SK-N-SH (cell line): ENCODE measurements around the gene MTF1. TPM values are rescaled to one million over a fixed set of nuclear protein-coding genes. Genes with fewer than 3 reads are reported as not detected.

Experiments used
- CTCF ChIA-PET: fragments of 300-600, 350-600 bp; formaldehyde crosslinking; extraction: SDS; loops from one replicate; lab custom pipeline; 2021; lab: Yijun Ruan, JAX
- POLR2A ChIA-PET: fragments of 350-600 bp; sonication (Branson Sonifier 250); formaldehyde crosslinking; extraction: SDS; loops from one replicate; lab custom pipeline; 2020; ENCODE audit warnings: antibody characterized with exemption, inconsistent platforms; lab: Yijun Ruan, JAX
- DNase-seq: peaks from one replicate; pipeline ENCODE4 v3.0.0; 2012
- H2AFZ ChIP-seq: fragments of 200-600 bp; sonication (generic); 2 replicates; pipeline ENCODE4 v1.8.1; 2016; ENCODE audit warnings: antibody characterized with exemption, mild to moderate bottlenecking, low read depth
- H3F3A ChIP-seq: fragments of 200-600 bp; sonication (generic); replicated peaks from 2 replicates; pipeline ENCODE3; 2016; ENCODE audit warnings: antibody characterized with exemption, mild to moderate bottlenecking; ENCODE audit not compliant: insufficient read depth
- H3K27ac ChIP-seq, 2 experiments: fragments of 200-500 bp in 1 of 2; fragments of 200-600 bp in 1 of 2; sonication (Bioruptor generic) in 1 of 2; sonication (generic), shearing (Covaris generic) in 1 of 2; 2 replicates each; pipeline versions ENCODE4 v1.5.1 to v1.6.1; 2014 to 2016; ENCODE audit warnings: low read depth in 2 of 2, inconsistent platforms in 1 of 2, low read length in 1 of 2, mild to moderate bottlenecking in 1 of 2, mixed read lengths in 1 of 2
- H3K27me3 ChIP-seq: fragments of 200-600 bp; sonication (generic), shearing (Covaris generic); 2 replicates; pipeline ENCODE4 v1.6.1; 2016; ENCODE audit warnings: mixed run types; ENCODE audit not compliant: insufficient read depth
- H3K36me3 ChIP-seq, 2 experiments: fragments of 200-500 bp in 1 of 2; fragments of 200-600 bp in 1 of 2; sonication (Bioruptor generic) in 1 of 2; sonication (generic) in 1 of 2; replicated peaks in 1 of 2; 2 replicates each; pipeline versions ENCODE3 to v1.5.1; 2014 to 2016; ENCODE audit warnings: low read length in 1 of 2, mild to moderate bottlenecking in 1 of 2; ENCODE audit not compliant: insufficient read depth in 2 of 2, control insufficient read depth in 1 of 2
- H3K4me1 ChIP-seq, 2 experiments: fragments of 200-500 bp in 1 of 2; fragments of 200-600 bp in 1 of 2; sonication (Bioruptor generic) in 1 of 2; sonication (generic), shearing (Covaris generic) in 1 of 2; 2 replicates each; pipeline versions ENCODE4 v1.5.1 to v1.6.1; 2014 to 2016; ENCODE audit warnings: low read depth in 1 of 2, low read length in 1 of 2, mixed run types in 1 of 2; ENCODE audit not compliant: insufficient read depth in 2 of 2, control insufficient read depth in 1 of 2
- H3K4me2 ChIP-seq: fragments of 200-600 bp; sonication (generic), shearing (Covaris generic); 2 replicates; pipeline ENCODE4 v1.6.1; 2017; ENCODE audit warnings: mixed run types
- H3K4me3 ChIP-seq, 2 experiments: fragments of 200-500 bp in 1 of 2; fragments of 200-600 bp in 1 of 2; sonication (Bioruptor generic) in 1 of 2; sonication (generic), shearing (Covaris generic) in 1 of 2; 2 replicates each; pipeline versions ENCODE4 v1.5.1 to v1.8.1; 2014 to 2016; ENCODE audit warnings: low read depth in 2 of 2, inconsistent platforms in 1 of 2, low read length in 1 of 2, mild to moderate bottlenecking in 1 of 2, mixed read lengths in 1 of 2, moderate library complexity in 1 of 2
- H3K79me2 ChIP-seq: fragments of 200-600 bp; sonication (generic); 2 replicates; pipeline ENCODE4 v1.8.1; 2017; ENCODE audit warnings: mild to moderate bottlenecking; ENCODE audit not compliant: insufficient read depth
- H3K9ac ChIP-seq: fragments of 200-600 bp; sonication (generic); 2 replicates; pipeline ENCODE4 v1.6.1; 2017; ENCODE audit warnings: mixed run types
- H3K9me2 ChIP-seq: fragments of 200-600 bp; sonication (generic); 2 replicates; pipeline ENCODE4 v1.6.1; 2017; ENCODE audit warnings: mixed run types
- H3K9me3 ChIP-seq: fragments of 200-600 bp; sonication (generic); 2 replicates; pipeline ENCODE4 v1.6.1; 2017; ENCODE audit warnings: mixed run types, mild to moderate bottlenecking, moderate library complexity
- H4K20me1 ChIP-seq: fragments of 200-600 bp; sonication (generic); 2 replicates; pipeline ENCODE4 v1.6.1; 2017; ENCODE audit warnings: mild to moderate bottlenecking, mixed run types; ENCODE audit not compliant: insufficient read depth
- ELF1 ChIP-seq: IDR thresholded peaks from 2 replicates; pipeline ENCODE4 v1.4.0; 2012
- EP300 ChIP-seq, 2 experiments: IDR thresholded peaks; 2 replicates each; pipeline versions ENCODE4 v1.4.0 to v1.6.1; 2012; ENCODE audit warnings: borderline replicate concordance in 1 of 2, low read depth in 1 of 2, low read length in 1 of 2
- EZH2phosphoT487 ChIP-seq: fragments of 200-600 bp; sonication (generic); IDR thresholded peaks from 2 replicates; pipeline ENCODE4 v1.6.1; 2017; ENCODE audit warnings: low read depth, mixed run types, mild to moderate bottlenecking, antibody characterized with exemption, moderate library complexity, borderline replicate concordance
- FOXJ3 ChIP-seq: sonication (generic); formaldehyde crosslinking; IDR thresholded peaks from 2 replicates; pipeline ENCODE4 v1.5.1; 2020; ENCODE audit warnings: mild to moderate bottlenecking, missing genetic modification reagents
- GABPA ChIP-seq: IDR thresholded peaks from 2 replicates; pipeline ENCODE4 v1.4.0; 2012; ENCODE audit warnings: low read depth, mild to moderate bottlenecking
- GATA2 ChIP-seq: sonication (generic); formaldehyde crosslinking; IDR thresholded peaks from 2 replicates; pipeline ENCODE4 v1.5.0; 2020; ENCODE audit warnings: mild to moderate bottlenecking, missing genetic modification reagents
- MXI1 ChIP-seq: IDR thresholded peaks from 2 replicates; pipeline ENCODE4 v1.6.1; 2012; ENCODE audit warnings: mild to moderate bottlenecking, low read depth, low read length, improper control_type of control experiment
- PBX3 ChIP-seq: IDR thresholded peaks from 2 replicates; pipeline ENCODE4; 2012
- POLR2AphosphoS5 ChIP-seq: IDR thresholded peaks from 2 replicates; pipeline ENCODE4 v1.6.1; 2012; ENCODE audit warnings: low read depth, low read length
- REST ChIP-seq: IDR thresholded peaks from 2 replicates; pipeline ENCODE4 v1.6.1; 2012; ENCODE audit warnings: mild to moderate bottlenecking, low read depth, low read length, moderate library complexity
- SIN3A ChIP-seq: IDR thresholded peaks from 2 replicates; pipeline ENCODE4 v1.6.1; 2012; ENCODE audit warnings: low read depth, mild to moderate bottlenecking, low read length, moderate library complexity, borderline replicate concordance
- SMC3 ChIP-seq: IDR thresholded peaks from 2 replicates; pipeline ENCODE4 v1.6.1; 2012; ENCODE audit warnings: low read depth, low read length, improper control_type of control experiment
- TAF1 ChIP-seq: IDR thresholded peaks from 2 replicates; pipeline ENCODE4 v1.6.1; 2012; ENCODE audit warnings: low read depth, mild to moderate bottlenecking, low read length, moderate library complexity, borderline replicate concordance
- USF2 ChIP-seq: fragments of 150-350 bp; IDR thresholded peaks from 2 replicates; pipeline ENCODE4 v1.6.1; 2017; ENCODE audit warnings: antibody characterized with exemption, low read length, low read depth, borderline replicate concordance
- YY1 ChIP-seq: IDR thresholded peaks from 2 replicates; pipeline ENCODE4 v1.4.0; 2012; ENCODE audit warnings: low read depth, mild to moderate bottlenecking
- WGBS: methylation state at CpG from one replicate; pipeline ENCODE4 v1.1.6; 2017; ENCODE audit warnings: low lambda C conversion rate; 5-methylcytosine and 5-hydroxymethylcytosine counted together
- polyA plus RNA-seq, 3 experiments: library from polyadenylated mRNA; depleted of rRNA; stranded (reverse); fragments of >200 nt; gene quantifications; 2 replicates each; pipeline ENCODE4 v1.2.3, GENCODE V29; 2012
- TF ChIP-seq, protein P1 (sequence below): IDR thresholded peaks from 2 replicates; pipeline ENCODE4 v1.4.0; 2012; ENCODE audit warnings: low read depth

MTF1 gene
- polyA plus RNA-seq, 1 of the 3 experiments (the other 2 are of a cell fraction) = 5.0 TPM

DNA sequence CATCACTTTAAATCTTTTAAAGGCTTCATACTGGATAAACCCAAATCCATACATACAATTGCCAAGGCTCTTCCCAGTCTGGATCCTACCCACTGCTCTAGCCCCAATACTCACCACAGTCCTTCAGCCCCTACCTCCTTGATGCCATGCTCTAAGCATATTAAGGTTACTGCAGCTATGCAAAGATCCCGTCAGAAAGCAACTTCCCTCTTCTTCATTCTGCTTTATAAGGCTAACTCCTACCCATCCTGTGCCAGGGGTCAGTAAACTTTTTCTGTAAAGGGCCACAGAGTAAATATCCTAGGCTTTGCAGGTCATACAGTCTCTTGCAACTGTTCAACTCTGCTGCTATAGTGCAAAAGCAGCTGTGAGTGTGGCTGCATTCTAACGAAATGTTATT, 34.3 kb upstream of the MTF1 start:
- Histone ChIP-seq H3K9me3 (no peaks in the 10 kb centered on the region), H3K27me3 (no peaks in the 10 kb centered on the region), H3K9me2 (no peaks in the 10 kb centered on the region), H3K4me3 (no peak overlapping the region), H3K79me2 (peaks cover under 1% of the 10 kb centered on the region; the same call in 1 of the 2 replicates), H3K9ac (no peak overlapping the region), H2AFZ (no peak overlapping the region), H3F3A (peaks cover 5% of the 10 kb centered on the region), H4K20me1 (no peaks in the 10 kb centered on the region), H3K27ac (no peak overlapping the region), H3K36me3 (peaks cover 12 to 21% of the 10 kb centered on the region in 2 experiments), H3K4me1 (no peaks in the 10 kb centered on the region), H3K4me2 (no peak overlapping the region)
- ChIA-PET CTCF (no interaction called here), POLR2A (no interaction called here)
- WGBS = 95% methylated on average over 2 of the region's 2 CpGs
- DNase-seq = no peak
- no peak for TF ChIP-seq GABPA
- TF ChIP-seq, protein P1, sequence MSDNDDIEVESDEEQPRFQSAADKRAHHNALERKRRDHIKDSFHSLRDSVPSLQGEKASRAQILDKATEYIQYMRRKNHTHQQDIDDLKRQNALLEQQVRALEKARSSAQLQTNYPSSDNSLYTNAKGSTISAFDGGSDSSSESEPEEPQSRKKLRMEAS = no peak
- no peak for TF ChIP-seq TAF1
- no peak for TF ChIP-seq SMC3
- TF ChIP-seq MXI1 = no peak
- no peak for TF ChIP-seq ELF1
- TF ChIP-seq POLR2AphosphoS5 = no peak
- TF ChIP-seq USF2 = no peak
- no peak for TF ChIP-seq EP300 (IDR thresholded peaks at IDR 0.05; ENCODE audit: borderline replicate concordance in 1 of 2, low read depth in 1 of 2, low read length in 1 of 2)

DNA sequence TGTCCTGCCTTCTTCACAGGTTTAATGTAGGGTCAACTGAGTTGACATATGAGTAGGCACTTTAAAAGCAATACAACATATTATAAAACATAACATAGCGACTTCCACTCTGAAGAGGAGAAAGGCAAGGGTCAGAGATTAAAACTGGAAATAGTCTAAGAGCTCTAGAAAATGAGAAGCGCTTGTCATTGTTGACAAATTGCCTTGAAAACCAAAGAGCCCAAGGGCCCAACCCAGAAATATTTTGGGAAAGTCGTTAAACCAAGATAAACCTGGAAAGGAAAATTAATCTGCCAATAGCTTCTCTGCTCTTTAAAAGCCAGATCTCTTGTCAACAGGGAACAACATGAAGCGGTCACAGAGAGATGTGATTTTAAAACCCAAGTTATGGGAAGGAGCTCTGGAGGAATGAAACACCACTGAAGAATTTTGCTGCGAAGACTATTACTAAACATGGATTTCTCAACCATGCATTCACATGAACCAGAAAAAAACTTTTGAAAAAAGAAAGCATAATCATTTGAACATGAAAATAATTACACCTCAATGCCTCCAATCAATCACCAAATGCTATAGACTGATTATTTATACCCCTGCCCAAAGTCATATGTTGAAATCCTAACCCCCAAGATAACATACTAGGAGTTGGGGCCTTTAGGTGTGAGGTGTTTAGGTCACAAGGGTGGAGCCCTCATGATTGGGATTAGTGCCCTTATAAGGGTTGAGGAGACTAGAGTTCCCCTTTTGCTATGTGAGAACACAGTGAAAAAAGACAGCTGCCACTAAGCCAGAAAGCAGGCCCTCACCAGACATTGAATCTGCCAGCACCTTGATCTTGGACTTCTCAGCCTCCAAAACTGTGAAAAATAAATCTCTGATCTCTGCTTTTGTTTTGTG, 33.0 kb upstream of the MTF1 start:
- POLR2A ChIA-PET = no interaction called here
- Histone ChIP-seq H3K36me3 (peaks cover 24 to 33% of the 10 kb centered on the region in 2 experiments), H3K9me3 (no peaks in the 10 kb centered on the region), H3K9ac (no peak overlapping the region), H3F3A (peaks cover 8% of the 10 kb centered on the region)
- CTCF ChIA-PET = interaction anchor here (0.6 to 1.0 kb wide), 2 partner anchors 32 to 369 kb away, joined by 4 read pairs; no protein-coding TSS in a partner anchor
- WGBS = 78% methylated on average over 5 of the region's 5 CpGs
- TF ChIP-seq YY1 (no peak), FOXJ3 (no peak), SIN3A (no peak), ELF1 (no peak), POLR2AphosphoS5 (no peak), GABPA (no peak), PBX3 (no peak), EZH2phosphoT487 (no peak), REST (no peak), GATA2 (CRISPR knock-in tag) (no peak)
- TF ChIP-seq, all 33 proteins: peak for 0
- Histone ChIP-seq H3K27me3 (no peaks in the 10 kb centered on the region), H3K4me3 (no peak overlapping the region), H3K4me1 (no peaks in the 10 kb centered on the region), H3K27ac (no peak overlapping the region), H4K20me1 (no peaks in the 10 kb centered on the region), H3K79me2 (no peaks in the 10 kb centered on the region), H2AFZ (no peak overlapping the region), H3K9me2 (no peaks in the 10 kb centered on the region), H3K4me2 (no peak overlapping the region)
- no peak for DNase-seq
